ENCODE measurements around the gene SEPHS1.
"Not testable (repeated sequence)": the region's sequence is repeated elsewhere in the genome, so short reads cannot be mapped to it uniquely, and the experiment has no call there.

The SEPHS1 gene

GRCh38 chr10:13340626-13341376 lies 7.3 kb downstream of the SEPHS1 start:
- DNase-seq (ENCODE audit: low spot score in 2 of 2) (no peak), ATAC-seq (peak; percentile 83)
- peaks cover 18% of the 10 kb centered on the region for H3K4me1 Mint-ChIP-seq
- peak overlapping the region; percentile 26 for H3K27ac Mint-ChIP-seq
- H3K4me3 Mint-ChIP-seq = peak overlapping the region; percentile 22
- H3K36me3 Mint-ChIP-seq = peaks cover 60% of the 10 kb centered on the region
- H3K9me3 Mint-ChIP-seq = no peaks in the 10 kb centered on the region

DNA sequence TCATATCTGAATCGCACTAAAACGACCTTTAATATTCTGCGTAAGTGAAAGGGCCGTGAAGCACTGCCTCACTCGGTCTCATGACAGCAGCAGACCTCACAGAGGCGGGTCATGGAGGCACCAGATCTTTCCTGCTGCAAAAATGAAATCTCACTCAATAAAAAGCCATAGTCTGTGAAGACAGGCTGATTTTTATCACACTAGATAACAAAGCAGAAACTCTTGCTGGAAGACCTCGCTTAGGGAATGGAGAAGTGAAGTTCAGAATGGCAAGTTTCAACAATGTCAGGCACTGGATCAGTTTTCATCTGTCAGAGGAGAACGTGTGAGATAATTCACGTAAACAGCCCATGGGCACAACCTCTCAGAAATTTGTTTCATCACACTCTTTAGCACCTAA lies 8.0 kb downstream of the SEPHS1 start:
- Mint-ChIP-seq H3K4me3 (peak overlapping the region; percentile 22), H3K4me1 (peaks cover 11% of the 10 kb centered on the region), H3K9me3 (no peaks in the 10 kb centered on the region), H3K36me3 (peaks cover 60% of the 10 kb centered on the region), H3K27ac (no peak overlapping the region)
- ATAC-seq (no peak), DNase-seq (ENCODE audit: low spot score in 2 of 2) (no peak)

GRCh38 chr10:13338390-13339110 lies 9.5 kb downstream of the SEPHS1 start:
- H3K27ac Mint-ChIP-seq = no peak overlapping the region
- H3K4me1 Mint-ChIP-seq = peaks cover 11% of the 10 kb centered on the region
- H3K36me3 Mint-ChIP-seq = peaks cover 62% of the 10 kb centered on the region
- no peaks in the 10 kb centered on the region for H3K9me3 Mint-ChIP-seq
- no peak for ATAC-seq
- no peak for DNase-seq (ENCODE audit: low spot score in 2 of 2)
- no peak overlapping the region for H3K4me3 Mint-ChIP-seq

DNA sequence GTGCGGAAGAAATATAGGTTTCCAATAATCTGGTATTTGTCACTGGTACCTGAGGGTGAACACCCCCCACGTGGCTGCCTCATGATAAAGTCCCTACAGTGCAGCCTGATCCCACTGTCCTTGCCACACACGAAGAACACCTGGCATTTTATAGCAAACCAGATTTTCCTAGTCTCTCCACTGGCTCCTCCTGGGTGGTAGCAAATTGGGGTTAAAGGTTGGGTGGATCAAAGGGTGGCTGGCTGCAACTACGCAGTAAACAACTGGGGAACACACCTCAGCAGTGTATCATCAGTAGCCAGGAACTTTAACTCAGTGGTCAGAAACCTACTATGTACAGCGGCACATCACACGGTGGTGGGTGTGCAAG lies 10.3 kb downstream of the SEPHS1 start:
- Mint-ChIP-seq H3K27ac (no peak overlapping the region), H3K4me3 (no peak overlapping the region), H3K4me1 (peaks cover 11% of the 10 kb centered on the region), H3K9me3 (no peaks in the 10 kb centered on the region), H3K36me3 (peaks cover 62% of the 10 kb centered on the region)
- ATAC-seq = no peak
- no peak for DNase-seq (ENCODE audit: low spot score in 2 of 2)

GRCh38 chr10:13337128-13337826 lies 10.8 kb downstream of the SEPHS1 start:
- Mint-ChIP-seq H3K9me3 (no peaks in the 10 kb centered on the region), H3K4me1 (peaks cover 11% of the 10 kb centered on the region), H3K4me3 (no peak overlapping the region), H3K36me3 (peaks cover 67% of the 10 kb centered on the region), H3K27ac (no peak overlapping the region)
- ATAC-seq (no peak), DNase-seq (ENCODE audit: low spot score in 2 of 2) (no peak)

DNA sequence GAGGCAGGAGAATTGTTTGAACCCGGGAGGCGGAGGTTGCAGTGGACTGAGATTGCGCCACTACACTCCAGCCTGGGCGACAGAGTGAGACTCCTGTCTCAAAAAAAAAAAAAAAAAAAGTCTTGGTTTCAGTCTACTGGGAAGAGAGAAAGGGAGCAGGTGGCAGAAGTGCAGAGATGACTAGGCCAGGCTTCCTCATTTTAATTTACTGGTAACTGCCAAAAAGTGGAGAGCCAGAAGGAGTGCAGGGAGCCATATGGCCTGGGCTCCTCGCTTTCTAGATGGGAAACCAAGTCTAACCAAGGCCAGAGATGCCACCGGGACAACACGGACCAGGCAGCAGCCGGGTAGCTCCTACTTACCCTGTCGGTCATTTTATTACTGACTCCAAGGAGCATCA lies 12.2 kb downstream of the SEPHS1 start:
- Mint-ChIP-seq H3K4me3 (no peak overlapping the region), H3K36me3 (peaks cover 75% of the 10 kb centered on the region), H3K9me3 (no peaks in the 10 kb centered on the region), H3K27ac (no peak overlapping the region), H3K4me1 (peaks cover 7% of the 10 kb centered on the region)
- no peak for DNase-seq (ENCODE audit: low spot score in 2 of 2)
- no peak for ATAC-seq

- Mint-ChIP-seq H3K9me3 (no peaks in the 10 kb centered on the region), H3K4me3 (no peak overlapping the region), H3K4me1 (peaks cover 3% of the 10 kb centered on the region), H3K36me3 (peaks cover 87% of the 10 kb centered on the region), H3K27ac (no peak overlapping the region)
- no peak for DNase-seq (ENCODE audit: low spot score in 2 of 2)
- ATAC-seq = no peak
Measured at GRCh38 chr10:13334556-13334955, 13.5 kb downstream of the SEPHS1 start.

GRCh38 chr10:13331646-13332045 lies 16.4 kb downstream of the SEPHS1 start:
- H3K27ac Mint-ChIP-seq = no peak overlapping the region
- DNase-seq (ENCODE audit: low spot score in 2 of 2) = no peak
- H3K36me3 Mint-ChIP-seq = peaks cover 99% of the 10 kb centered on the region
- no peak overlapping the region for H3K4me3 Mint-ChIP-seq
- no peak for ATAC-seq
- no peaks in the 10 kb centered on the region for H3K9me3 Mint-ChIP-seq
- no peaks in the 10 kb centered on the region for H3K4me1 Mint-ChIP-seq

DNA sequence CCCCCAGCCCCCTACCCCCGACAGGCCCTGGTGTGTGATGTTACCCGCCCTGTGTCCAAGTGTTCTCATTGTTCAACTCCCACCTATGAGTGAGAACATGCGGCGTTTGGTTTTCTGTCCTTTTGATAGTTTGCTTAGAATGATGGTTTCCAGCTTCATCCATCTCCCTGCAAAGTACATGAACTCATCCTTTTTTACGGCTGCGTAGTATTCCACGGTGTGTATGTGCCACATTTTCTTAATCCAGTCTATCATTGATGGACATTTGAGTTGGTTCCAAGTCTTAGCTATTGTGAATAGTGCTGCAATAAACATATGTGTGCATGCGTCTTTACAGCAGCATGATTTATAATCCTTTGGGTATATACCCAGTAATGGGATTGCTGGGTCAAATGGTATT lies 17.1 kb downstream of the SEPHS1 start:
- ATAC-seq; H3K27ac Mint-ChIP-seq; DNase-seq (ENCODE audit: low spot score in 2 of 2); H3K4me1 Mint-ChIP-seq; H3K9me3 Mint-ChIP-seq; H3K4me3 Mint-ChIP-seq: not testable (repeated sequence)
- H3K36me3 Mint-ChIP-seq = peaks cover 99% of the 10 kb centered on the region

DNA sequence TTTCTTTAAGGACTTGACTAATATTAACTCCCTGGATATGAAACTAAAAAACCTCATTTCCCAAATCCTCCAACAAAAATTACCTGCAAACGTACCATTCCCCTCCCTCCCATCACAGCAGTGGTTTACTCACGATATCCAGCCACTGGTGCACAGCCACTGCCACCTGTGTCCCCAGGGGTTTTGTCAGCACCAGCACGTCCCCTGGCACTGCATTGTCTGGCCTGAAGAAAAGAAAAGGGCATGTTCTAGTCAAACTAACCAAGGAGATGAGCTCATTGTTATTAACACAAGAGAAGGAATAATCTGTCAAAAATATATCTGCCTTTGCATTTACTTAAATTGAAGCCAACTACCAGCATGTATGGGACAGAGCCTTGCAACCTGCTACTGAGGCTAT lies 18.5 kb downstream of the SEPHS1 start:
- no peak overlapping the region for H3K4me3 Mint-ChIP-seq
- no peaks in the 10 kb centered on the region for H3K9me3 Mint-ChIP-seq
- no peak overlapping the region for H3K27ac Mint-ChIP-seq
- peaks cover 99% of the 10 kb centered on the region for H3K36me3 Mint-ChIP-seq
- ATAC-seq = no peak
- no peaks in the 10 kb centered on the region for H3K4me1 Mint-ChIP-seq
- DNase-seq (ENCODE audit: low spot score in 2 of 2) = no peak

GRCh38 chr10:13328613-13329012 lies 19.5 kb downstream of the SEPHS1 start:
- DNase-seq (ENCODE audit: low spot score in 2 of 2) = no peak
- peaks cover 99% of the 10 kb centered on the region for H3K36me3 Mint-ChIP-seq
- H3K9me3 Mint-ChIP-seq = no peaks in the 10 kb centered on the region
- no peak overlapping the region for H3K4me3 Mint-ChIP-seq
- no peaks in the 10 kb centered on the region for H3K4me1 Mint-ChIP-seq
- no peak for ATAC-seq
- no peak overlapping the region for H3K27ac Mint-ChIP-seq

- Mint-ChIP-seq H3K27ac (no peak overlapping the region), H3K4me1 (no peaks in the 10 kb centered on the region), H3K9me3 (no peaks in the 10 kb centered on the region), H3K36me3 (peaks cover 99% of the 10 kb centered on the region), H3K4me3 (no peak overlapping the region)
- no peak for ATAC-seq
- DNase-seq (ENCODE audit: low spot score in 2 of 2) = no peak
Measured at GRCh38 chr10:13328126-13328525, 20.0 kb downstream of the SEPHS1 start.

GRCh38 chr10:13327534-13327933 lies 20.6 kb downstream of the SEPHS1 start:
- H3K4me1 Mint-ChIP-seq = no peaks in the 10 kb centered on the region
- no peak overlapping the region for H3K27ac Mint-ChIP-seq
- H3K9me3 Mint-ChIP-seq = no peaks in the 10 kb centered on the region
- DNase-seq (ENCODE audit: low spot score in 2 of 2) = no peak
- peaks cover 99% of the 10 kb centered on the region for H3K36me3 Mint-ChIP-seq
- H3K4me3 Mint-ChIP-seq = no peak overlapping the region
- no peak for ATAC-seq

- ATAC-seq = no peak
- H3K9me3 Mint-ChIP-seq = no peaks in the 10 kb centered on the region
- no peak overlapping the region for H3K4me3 Mint-ChIP-seq
- no peak overlapping the region for H3K27ac Mint-ChIP-seq
- no peak for DNase-seq (ENCODE audit: low spot score in 2 of 2)
- no peaks in the 10 kb centered on the region for H3K4me1 Mint-ChIP-seq
- H3K36me3 Mint-ChIP-seq = peaks cover 95% of the 10 kb centered on the region
Measured at GRCh38 chr10:13322615-13323148, 25.4 kb downstream of the SEPHS1 start.

DNA sequence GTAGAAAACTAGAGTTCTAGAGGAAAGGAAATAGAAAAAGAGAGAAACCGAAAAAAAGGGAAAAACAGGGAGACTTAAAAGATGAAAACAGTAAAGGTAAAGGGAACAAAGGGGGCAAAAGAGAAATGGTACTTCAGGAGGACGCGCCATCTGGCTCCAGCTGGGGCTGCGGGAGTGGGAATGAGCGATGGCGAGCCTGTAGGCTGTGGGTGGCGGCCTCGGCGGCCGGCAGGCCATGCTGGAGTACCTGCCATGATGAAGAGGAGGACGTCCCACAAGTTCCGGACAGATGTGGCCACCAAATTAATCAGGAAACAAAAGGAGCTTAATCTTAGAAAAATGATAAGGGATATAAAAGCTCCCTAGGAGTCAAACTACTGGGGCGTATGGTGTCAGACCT lies 26.5 kb downstream of the SEPHS1 start:
- H3K4me1 Mint-ChIP-seq = no peaks in the 10 kb centered on the region
- peaks cover 84% of the 10 kb centered on the region for H3K36me3 Mint-ChIP-seq
- ATAC-seq = no peak

More for the DNA sequence above, 26.5 kb downstream of the SEPHS1 start:
- Mint-ChIP-seq H3K9me3 (no peaks in the 10 kb centered on the region), H3K4me3 (no peak overlapping the region), H3K27ac (no peak overlapping the region)
- no peak for DNase-seq (ENCODE audit: low spot score in 2 of 2)
